ENCODE results near the gene TNMD.

DNA sequence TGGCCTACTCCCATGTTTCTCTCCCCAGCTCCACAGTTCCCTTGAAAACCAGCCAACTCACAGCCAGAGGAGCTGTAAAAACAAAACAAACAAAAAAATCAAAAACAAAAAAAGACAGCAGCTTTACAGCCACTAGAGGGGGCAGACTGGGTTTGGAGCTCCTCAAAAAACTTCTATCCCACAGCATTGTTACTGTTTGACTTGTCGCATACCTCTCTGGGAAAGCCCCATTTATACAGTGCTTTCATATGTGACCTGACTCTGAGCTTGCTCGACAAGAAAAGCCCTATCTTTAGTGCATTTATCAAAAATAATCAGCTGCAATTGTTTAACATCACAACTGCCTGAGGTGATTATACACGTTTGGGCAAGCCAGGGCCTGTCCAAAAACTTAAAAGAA lies 30.3 kb downstream of the TNMD start:
- TF ChIP-seq, protein P1, sequence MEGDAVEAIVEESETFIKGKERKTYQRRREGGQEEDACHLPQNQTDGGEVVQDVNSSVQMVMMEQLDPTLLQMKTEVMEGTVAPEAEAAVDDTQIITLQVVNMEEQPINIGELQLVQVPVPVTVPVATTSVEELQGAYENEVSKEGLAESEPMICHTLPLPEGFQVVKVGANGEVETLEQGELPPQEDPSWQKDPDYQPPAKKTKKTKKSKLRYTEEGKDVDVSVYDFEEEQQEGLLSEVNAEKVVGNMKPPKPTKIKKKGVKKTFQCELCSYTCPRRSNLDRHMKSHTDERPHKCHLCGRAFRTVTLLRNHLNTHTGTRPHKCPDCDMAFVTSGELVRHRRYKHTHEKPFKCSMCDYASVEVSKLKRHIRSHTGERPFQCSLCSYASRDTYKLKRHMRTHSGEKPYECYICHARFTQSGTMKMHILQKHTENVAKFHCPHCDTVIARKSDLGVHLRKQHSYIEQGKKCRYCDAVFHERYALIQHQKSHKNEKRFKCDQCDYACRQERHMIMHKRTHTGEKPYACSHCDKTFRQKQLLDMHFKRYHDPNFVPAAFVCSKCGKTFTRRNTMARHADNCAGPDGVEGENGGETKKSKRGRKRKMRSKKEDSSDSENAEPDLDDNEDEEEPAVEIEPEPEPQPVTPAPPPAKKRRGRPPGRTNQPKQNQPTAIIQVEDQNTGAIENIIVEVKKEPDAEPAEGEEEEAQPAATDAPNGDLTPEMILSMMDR (conservative IDR thresholded peaks at IDR 0.05; ENCODE audit: low read depth, low read length) = peak; percentile 64
- TF ChIP-seq POLR2A (IDR thresholded peaks at IDR 0.05; ENCODE audit: low read depth, low read length) (no peak), CEBPB (IDR thresholded peaks at IDR 0.05; ENCODE audit: low read depth, low read length) (no peak), FOS (IDR thresholded peaks at IDR 0.05; ENCODE audit: low read depth, low read length) (no peak)

Measured in IMR-90 (cell line).